Vagina (tissue), 2 donors: ENCODE measurements around the gene HSD17B2. TPM values are rescaled to one million over a fixed set of nuclear protein-coding genes. Genes with fewer than 3 reads are reported as not detected.

Experiments
- DNase-seq, 2 donors: peaks; one replicate each; pipeline ENCODE4 v3.0.0-alpha.2; 2017; ENCODE audit errors: extremely low spot score in 2 of 2
- H3K27ac ChIP-seq: fragments of 200-600 bp; sonication (generic); one replicate; pipeline ENCODE4 v1.5.1; 2019
- H3K27me3 ChIP-seq: fragments of 200-600 bp; sonication (generic); one replicate; pipeline ENCODE4 v1.5.1; 2019
- H3K36me3 ChIP-seq, 2 donors: fragments of 200-600 bp; sonication (generic); one replicate each; pipeline ENCODE4 v1.5.1; 2017 to 2019
- H3K4me1 ChIP-seq: fragments of 200-600 bp; sonication (generic); one replicate; pipeline ENCODE4 v1.5.1; 2019
- H3K4me3 ChIP-seq, 2 donors: fragments of 200-600 bp; sonication (generic); 1 replicate in 1 of 2; 2 replicates in 1 of 2; pipeline ENCODE4 v1.5.1; 2016 to 2019
- H3K9me3 ChIP-seq: fragments of 200-600 bp; sonication (generic); one replicate; pipeline ENCODE4 v1.5.1; 2019
- CTCF ChIP-seq, 3 experiments: fragments of 450-650 bp in 2 of 3; fragments of 200-600 bp in 1 of 3; sonication (generic) in 1 of 3; IDR thresholded peaks; one replicate each; pipeline ENCODE4 v1.5.1; 2017 to 2019; ENCODE audit warnings: antibody characterized with exemption in 3 of 3, mild to moderate bottlenecking in 2 of 3, moderate library complexity in 2 of 3
- POLR2A ChIP-seq, 2 donors: fragments of 450-650 bp; IDR thresholded peaks; one replicate each; pipeline ENCODE4 v1.6.1; 2017; ENCODE audit warnings: antibody characterized with exemption in 2 of 2, mild to moderate bottlenecking in 2 of 2, moderate library complexity in 2 of 2
- POLR2AphosphoS5 ChIP-seq, 2 donors: sonication (generic); formaldehyde crosslinking; IDR thresholded peaks; one replicate each; pipeline ENCODE4 v1.9.0; 2017; ENCODE audit warnings: antibody characterized with exemption in 2 of 2, mild to moderate bottlenecking in 2 of 2, low read depth in 1 of 2; ENCODE audit not compliant: insufficient read depth in 1 of 2
- intact Hi-C: fragments of 100-400 bp; cut with DNase I; formaldehyde crosslinking; loops from one replicate; pipeline ENCODE4 v1.15.1; 2023
- total RNA-seq: library from RNA; depleted of rRNA; stranded (reverse); fragments of >200 nt; gene quantifications from one replicate; pipeline ENCODE4 v1.2.3, GENCODE V29; 2016

Gene HSD17B2
- total RNA-seq, 1 donor from 2014 or later: 2.9 TPM

GRCh38 chr16:82017911-82018568 lies 17.0 kb upstream of the HSD17B2 start:
- no peak for DNase-seq
- H3K4me1 ChIP-seq: peaks cover 10% of the 10 kb centered on the region
- no peaks in the 10 kb centered on the region for H3K9me3 ChIP-seq
- H3K36me3 ChIP-seq: no peaks in the 10 kb centered on the region
- H3K4me3 ChIP-seq: no peak overlapping the region
- TF ChIP-seq POLR2A (IDR thresholded peaks at IDR 0.05) (no peak), CTCF (IDR thresholded peaks at IDR 0.05) (no peak), POLR2AphosphoS5 (IDR thresholded peaks at IDR 0.05; ENCODE audit: insufficient read depth in 1 of 2, low read depth in 1 of 2) (no peak)
- intact Hi-C loops: no loop called here
- no peak overlapping the region for H3K27ac ChIP-seq
- H3K27me3 ChIP-seq: no peaks in the 10 kb centered on the region

GRCh38 chr16:82019535-82019934 lies 15.5 kb upstream of the HSD17B2 start:
- no peak overlapping the region for H3K4me3 ChIP-seq
- intact Hi-C loops: no loop called here
- no peak overlapping the region for H3K27ac ChIP-seq
- DNase-seq: no peak
- no peak for TF ChIP-seq POLR2A (IDR thresholded peaks at IDR 0.05)
- H3K36me3 ChIP-seq: no peaks in the 10 kb centered on the region
- no peaks in the 10 kb centered on the region for H3K27me3 ChIP-seq
- no peaks in the 10 kb centered on the region for H3K9me3 ChIP-seq
- H3K4me1 ChIP-seq: peaks cover 10% of the 10 kb centered on the region

- intact Hi-C loops: no loop called here
- no peak for DNase-seq
- no peak overlapping the region for H3K27ac ChIP-seq
- no peaks in the 10 kb centered on the region for H3K9me3 ChIP-seq
- TF ChIP-seq CTCF (IDR thresholded peaks at IDR 0.05): no peak
- no peak for TF ChIP-seq POLR2AphosphoS5 (IDR thresholded peaks at IDR 0.05; ENCODE audit: insufficient read depth in 1 of 2, low read depth in 1 of 2)
- no peak for TF ChIP-seq POLR2A (IDR thresholded peaks at IDR 0.05)
- H3K4me3 ChIP-seq: no peak overlapping the region
- H3K4me1 ChIP-seq: peaks cover 10% of the 10 kb centered on the region
- H3K36me3 ChIP-seq: no peaks in the 10 kb centered on the region
- no peaks in the 10 kb centered on the region for H3K27me3 ChIP-seq
Observed at GRCh38 chr16:82020051-82020450, 15.0 kb upstream of the HSD17B2 start.

GRCh38 chr16:82023206-82023605 lies 11.8 kb upstream of the HSD17B2 start:
- Histone ChIP-seq H3K4me1 (no peaks in the 10 kb centered on the region), H3K27ac (no peak overlapping the region), H3K36me3 (no peaks in the 10 kb centered on the region), H3K9me3 (no peaks in the 10 kb centered on the region), H3K4me3 (no peak overlapping the region), H3K27me3 (no peaks in the 10 kb centered on the region)
- TF ChIP-seq POLR2AphosphoS5 (IDR thresholded peaks at IDR 0.05; ENCODE audit: insufficient read depth in 1 of 2, low read depth in 1 of 2) (no peak), POLR2A (IDR thresholded peaks at IDR 0.05) (no peak), CTCF (IDR thresholded peaks at IDR 0.05) (no peak)
- no peak for DNase-seq
- intact Hi-C loops: no loop called here

GRCh38 chr16:82024316-82024715 lies 10.7 kb upstream of the HSD17B2 start:
- Histone ChIP-seq H3K4me1 (no peaks in the 10 kb centered on the region), H3K27me3 (no peaks in the 10 kb centered on the region), H3K9me3 (no peaks in the 10 kb centered on the region), H3K4me3 (no peak overlapping the region), H3K36me3 (no peaks in the 10 kb centered on the region), H3K27ac (no peak overlapping the region)
- DNase-seq: no peak
- intact Hi-C loops: no loop called here
- TF ChIP-seq POLR2A (IDR thresholded peaks at IDR 0.05) (no peak), POLR2AphosphoS5 (IDR thresholded peaks at IDR 0.05; ENCODE audit: insufficient read depth in 1 of 2, low read depth in 1 of 2) (no peak), CTCF (IDR thresholded peaks at IDR 0.05) (no peak)
